LNCAP (cell line): ENCODE measurements around the gene EDEM3.

ENCODE experiments used
- CTCF ChIP-seq: fragments of 450-650 bp; IDR thresholded peaks from 2 replicates; pipeline ENCODE4 v1.5.1; 2017; ENCODE audit warnings: mild to moderate bottlenecking

The EDEM3 gene

GRCh38 chr1:184755226-184756065 is 788 bp upstream of the EDEM3 start:
- TF ChIP-seq CTCF: no peak

- TF ChIP-seq CTCF: no peak
Observed at GRCh38 chr1:184753608-184754475, 816 bp downstream of the EDEM3 start.

- no peak for TF ChIP-seq CTCF
Observed at GRCh38 chr1:184753117-184753516, 1.5 kb downstream of the EDEM3 start.

GRCh38 chr1:184752656-184753055 is 2.0 kb downstream of the EDEM3 start:
- no peak for TF ChIP-seq CTCF

- no peak for TF ChIP-seq CTCF
Observed at GRCh38 chr1:184748740-184749139, 5.9 kb downstream of the EDEM3 start.

GRCh38 chr1:184747089-184747955 is 7.3 kb downstream of the EDEM3 start:
- TF ChIP-seq CTCF: no peak
